Loucy (cell line): ENCODE measurements around the gene THBS1.

Source experiments
- H2AFZ ChIP-seq: fragments of 200-600 bp; sonication (generic); 2 replicates; pipeline ENCODE4 v1.6.0; 2016; ENCODE audit warnings: antibody characterized with exemption, mild to moderate bottlenecking, low read length, moderate library complexity
- H3F3A ChIP-seq: fragments of 200-600 bp; 2 replicates; pipeline ENCODE4 v1.6.0; 2016; ENCODE audit warnings: antibody characterized with exemption, low read depth, mild to moderate bottlenecking
- H3K27me3 ChIP-seq: fragments of 200-600 bp; sonication (generic); 2 replicates; pipeline ENCODE4 v1.6.1; 2014; ENCODE audit warnings: low read length, mild to moderate bottlenecking; ENCODE audit not compliant: insufficient read depth, poor library complexity, severe bottlenecking
- H3K36me3 ChIP-seq: fragments of 200-600 bp; sonication (generic); 2 replicates; pipeline ENCODE4 v1.6.1; 2016; ENCODE audit warnings: low read length; ENCODE audit not compliant: insufficient read depth
- H3K4me1 ChIP-seq: fragments of 200-600 bp; sonication (generic); 2 replicates; pipeline ENCODE4 v1.5.1; 2014; ENCODE audit warnings: low read length, mild to moderate bottlenecking; ENCODE audit not compliant: insufficient read depth, poor library complexity, severe bottlenecking
- H3K4me2 ChIP-seq: fragments of 200-600 bp; sonication (generic); 2 replicates; pipeline ENCODE4 v1.6.0; 2014; ENCODE audit warnings: antibody characterized with exemption, low read length, low read depth, mild to moderate bottlenecking; ENCODE audit not compliant: poor library complexity, severe bottlenecking
- H3K4me3 ChIP-seq: fragments of 200-600 bp; sonication (generic); 2 replicates; pipeline ENCODE4 v1.5.1; 2014; ENCODE audit warnings: low read length, mild to moderate bottlenecking, mixed read lengths; ENCODE audit not compliant: poor library complexity, severe bottlenecking
- H3K79me2 ChIP-seq: fragments of 200-600 bp; sonication (generic); 2 replicates; pipeline ENCODE4 v1.6.1; 2014; ENCODE audit warnings: low read length; ENCODE audit not compliant: insufficient read depth
- H3K9ac ChIP-seq: fragments of 200-600 bp; sonication (generic); 2 replicates; pipeline ENCODE4 v1.6.0; 2014; ENCODE audit warnings: mild to moderate bottlenecking, low read depth, low read length, moderate library complexity; ENCODE audit not compliant: poor library complexity, severe bottlenecking
- H3K9me2 ChIP-seq: fragments of 200-600 bp; sonication (generic); replicated peaks from 2 replicates; pipeline ENCODE4 v1.6.1; 2016; ENCODE audit warnings: low read depth, low read length, mixed read lengths
- H3K9me3 ChIP-seq: fragments of 200-600 bp; sonication (generic); 2 replicates; pipeline ENCODE4 v1.6.1; 2014; ENCODE audit warnings: mild to moderate bottlenecking, antibody characterized with exemption, low read length, low read depth; ENCODE audit not compliant: insufficient read depth
- H4K20me1 ChIP-seq: fragments of 200-600 bp; sonication (generic); 2 replicates; pipeline ENCODE4 v1.6.0; 2014; ENCODE audit warnings: antibody characterized with exemption, low read length, mild to moderate bottlenecking; ENCODE audit not compliant: insufficient read depth, poor library complexity, severe bottlenecking
- CTCF ChIP-seq: fragments of 200-600 bp; sonication (generic); conservative IDR thresholded peaks from 2 replicates; pipeline ENCODE4 v1.5.1; 2014; ENCODE audit warnings: mild to moderate bottlenecking, antibody characterized with exemption, low read length
- EZH2phosphoT487 ChIP-seq: fragments of 200-600 bp; IDR thresholded peaks from 2 replicates; pipeline ENCODE4 v1.6.1; 2018; ENCODE audit warnings: antibody characterized with exemption, mild to moderate bottlenecking, moderate library complexity, borderline replicate concordance

THBS1 gene

GRCh38 chr15:39548561-39548960 lies 32.3 kb upstream of the THBS1 start:
- no peaks in the 10 kb centered on the region for H4K20me1 ChIP-seq
- H3K9ac ChIP-seq: no peak overlapping the region
- H3K27me3 ChIP-seq: no peaks in the 10 kb centered on the region
- no peaks in the 10 kb centered on the region for H3K36me3 ChIP-seq
- no peaks in the 10 kb centered on the region; the same call in 1 of the 2 replicates for H3K9me3 ChIP-seq
- no peak overlapping the region for H2AFZ ChIP-seq
- H3K9me2 ChIP-seq: no peaks in the 10 kb centered on the region
- H3K79me2 ChIP-seq: no peaks in the 10 kb centered on the region
- H3K4me1 ChIP-seq: no peaks in the 10 kb centered on the region
- no peak overlapping the region for H3K4me3 ChIP-seq
- no peak for TF ChIP-seq EZH2phosphoT487
- no peak for TF ChIP-seq CTCF
- H3F3A ChIP-seq: no peaks in the 10 kb centered on the region
- H3K4me2 ChIP-seq: no peak overlapping the region

GRCh38 chr15:39549912-39550311 lies 31.0 kb upstream of the THBS1 start:
- no peaks in the 10 kb centered on the region for H3K4me1 ChIP-seq
- H3K27me3 ChIP-seq: no peaks in the 10 kb centered on the region
- H3K79me2 ChIP-seq: no peaks in the 10 kb centered on the region
- H4K20me1 ChIP-seq: no peaks in the 10 kb centered on the region
- H3K9me2 ChIP-seq: no peaks in the 10 kb centered on the region
- no peak overlapping the region for H2AFZ ChIP-seq
- TF ChIP-seq CTCF (no peak), EZH2phosphoT487 (no peak)
- H3K36me3 ChIP-seq: no peaks in the 10 kb centered on the region
- H3K4me2 ChIP-seq: no peak overlapping the region
- no peak overlapping the region for H3K4me3 ChIP-seq
- H3K9ac ChIP-seq: no peak overlapping the region
- no peaks in the 10 kb centered on the region for H3F3A ChIP-seq
- H3K9me3 ChIP-seq: no peaks in the 10 kb centered on the region; the same call in 1 of the 2 replicates

GRCh38 chr15:39551476-39551875 lies 29.4 kb upstream of the THBS1 start:
- no peaks in the 10 kb centered on the region for H3K79me2 ChIP-seq
- H3K9me2 ChIP-seq: no peaks in the 10 kb centered on the region
- H4K20me1 ChIP-seq: no peaks in the 10 kb centered on the region
- H3K27me3 ChIP-seq: no peaks in the 10 kb centered on the region
- no peaks in the 10 kb centered on the region for H3K36me3 ChIP-seq
- no peaks in the 10 kb centered on the region for H3K9me3 ChIP-seq
- H3K4me1 ChIP-seq: no peaks in the 10 kb centered on the region
- H3K9ac ChIP-seq: no peak overlapping the region
- TF ChIP-seq CTCF (no peak), EZH2phosphoT487 (no peak)
- H3K4me3 ChIP-seq: no peak overlapping the region
- no peaks in the 10 kb centered on the region for H3F3A ChIP-seq
- H3K4me2 ChIP-seq: no peak overlapping the region
- H2AFZ ChIP-seq: no peak overlapping the region
